Measurements from ENCODE around the gene TMC7.

DNA sequence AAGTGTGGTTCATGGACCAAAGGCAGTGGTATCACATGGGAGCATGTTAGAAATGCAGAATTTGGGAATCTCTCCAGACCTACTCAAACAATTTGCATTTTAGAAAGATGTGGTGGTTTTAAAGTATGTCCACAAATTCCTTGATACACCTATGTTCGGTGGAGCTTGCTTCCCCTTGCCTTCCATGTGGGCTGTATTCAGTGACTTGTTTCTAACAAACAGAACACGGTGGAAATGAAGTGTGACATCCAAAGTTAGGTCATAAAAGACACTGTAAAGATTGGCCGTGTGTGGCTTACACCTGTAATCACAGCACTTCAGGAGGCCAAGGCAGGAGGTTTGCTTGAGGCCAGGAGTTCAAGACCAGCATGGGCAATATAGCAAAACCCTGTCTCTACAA lies 100.4 kb downstream of the TMC7 start:
- TF ChIP-seq, protein P1, sequence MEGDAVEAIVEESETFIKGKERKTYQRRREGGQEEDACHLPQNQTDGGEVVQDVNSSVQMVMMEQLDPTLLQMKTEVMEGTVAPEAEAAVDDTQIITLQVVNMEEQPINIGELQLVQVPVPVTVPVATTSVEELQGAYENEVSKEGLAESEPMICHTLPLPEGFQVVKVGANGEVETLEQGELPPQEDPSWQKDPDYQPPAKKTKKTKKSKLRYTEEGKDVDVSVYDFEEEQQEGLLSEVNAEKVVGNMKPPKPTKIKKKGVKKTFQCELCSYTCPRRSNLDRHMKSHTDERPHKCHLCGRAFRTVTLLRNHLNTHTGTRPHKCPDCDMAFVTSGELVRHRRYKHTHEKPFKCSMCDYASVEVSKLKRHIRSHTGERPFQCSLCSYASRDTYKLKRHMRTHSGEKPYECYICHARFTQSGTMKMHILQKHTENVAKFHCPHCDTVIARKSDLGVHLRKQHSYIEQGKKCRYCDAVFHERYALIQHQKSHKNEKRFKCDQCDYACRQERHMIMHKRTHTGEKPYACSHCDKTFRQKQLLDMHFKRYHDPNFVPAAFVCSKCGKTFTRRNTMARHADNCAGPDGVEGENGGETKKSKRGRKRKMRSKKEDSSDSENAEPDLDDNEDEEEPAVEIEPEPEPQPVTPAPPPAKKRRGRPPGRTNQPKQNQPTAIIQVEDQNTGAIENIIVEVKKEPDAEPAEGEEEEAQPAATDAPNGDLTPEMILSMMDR (conservative IDR thresholded peaks at IDR 0.05; ENCODE audit: low read depth in 2 of 2): no peak
- TF ChIP-seq EZH2 (IDR thresholded peaks at IDR 0.05; ENCODE audit: low read depth, unreplicated experiment) (no peak), ZNF114 (CRISPR knock-in tag; IDR thresholded peaks at IDR 0.05) (no peak), STAT1 (IDR thresholded peaks at IDR 0.05; ENCODE audit: unreplicated experiment) (no peak), POLR2AphosphoS5 (IDR thresholded peaks at IDR 0.05; ENCODE audit: low read depth) (no peak), ZNF331 (CRISPR knock-in tag; IDR thresholded peaks at IDR 0.05; ENCODE audit: low read depth) (no peak), EZH2phosphoT487 (IDR thresholded peaks at IDR 0.05; ENCODE audit: unreplicated experiment) (no peak), CREB1 (CRISPR knock-in tag; IDR thresholded peaks at IDR 0.05; ENCODE audit: low read depth) (no peak), REST (IDR thresholded peaks at IDR 0.05; ENCODE audit: unreplicated experiment) (no peak), JUNB (IDR thresholded peaks at IDR 0.05; ENCODE audit: unreplicated experiment) (no peak), NANOG (IDR thresholded peaks at IDR 0.05; ENCODE audit: borderline replicate concordance) (no peak), ZNF462 (CRISPR knock-in tag; IDR thresholded peaks at IDR 0.05) (no peak)
- TF ChIP-seq, protein P2, sequence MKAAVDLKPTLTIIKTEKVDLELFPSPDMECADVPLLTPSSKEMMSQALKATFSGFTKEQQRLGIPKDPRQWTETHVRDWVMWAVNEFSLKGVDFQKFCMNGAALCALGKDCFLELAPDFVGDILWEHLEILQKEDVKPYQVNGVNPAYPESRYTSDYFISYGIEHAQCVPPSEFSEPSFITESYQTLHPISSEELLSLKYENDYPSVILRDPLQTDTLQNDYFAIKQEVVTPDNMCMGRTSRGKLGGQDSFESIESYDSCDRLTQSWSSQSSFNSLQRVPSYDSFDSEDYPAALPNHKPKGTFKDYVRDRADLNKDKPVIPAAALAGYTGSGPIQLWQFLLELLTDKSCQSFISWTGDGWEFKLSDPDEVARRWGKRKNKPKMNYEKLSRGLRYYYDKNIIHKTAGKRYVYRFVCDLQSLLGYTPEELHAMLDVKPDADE (IDR thresholded peaks at IDR 0.05): no peak

All from GM23338 (cell line).